ENCODE data around the gene SLC35B1. TPM values are rescaled to one million over a fixed set of nuclear protein-coding genes. Genes with fewer than 3 reads are reported as not detected.
"Not testable (repeated sequence)": the region's sequence is repeated elsewhere in the genome, so short reads cannot be mapped to it uniquely, and the experiment has no call there.

The SLC35B1 gene
- polyA plus RNA-seq, 2 of the 4 experiments (the other 2 are of a cell fraction) = 72.7 to 191 TPM

DNA sequence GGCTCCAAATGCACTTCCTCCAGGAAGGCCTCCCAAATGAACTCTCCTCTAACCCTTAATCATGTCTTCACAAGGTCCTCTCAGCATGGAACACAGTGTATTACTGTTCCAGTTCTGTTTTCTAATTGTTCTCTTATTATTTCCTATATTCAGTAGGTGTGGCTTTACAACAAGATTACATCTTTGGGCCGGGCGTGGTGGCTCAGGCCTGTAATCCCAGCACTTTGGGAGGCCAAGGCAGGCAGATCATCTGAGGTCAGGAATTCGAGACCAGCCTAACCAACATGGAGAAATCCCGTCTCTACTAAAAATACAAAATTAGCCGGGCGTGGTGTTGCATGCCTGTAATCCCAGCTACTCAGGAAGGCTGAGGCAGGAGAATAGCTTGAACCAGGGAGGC is 34.1 kb downstream of the SLC35B1 start:
- FAIRE-seq; ATAC-seq; DNase-seq (ENCODE audit: low read depth in 1 of 2, low spot score in 1 of 2); H3K4me3 ChIP-seq; POLR2A ChIA-PET; H3K9me3 ChIP-seq; H3K4me2 ChIP-seq; H3K27ac ChIP-seq: not testable (repeated sequence)
- CTCF ChIA-PET = interaction anchor here (1.0 to 2.4 kb wide), 3 partner anchors 22 to 117 kb away, joined by 3 to 13 read pairs (median 4); no protein-coding TSS in a partner anchor
- H3K4me1 ChIP-seq = peaks cover 19% of the 10 kb centered on the region
- 92% methylated on average over 6 of the region's 6 CpGs for WGBS (ENCODE audit: missing lambda C conversion rate)

DNA sequence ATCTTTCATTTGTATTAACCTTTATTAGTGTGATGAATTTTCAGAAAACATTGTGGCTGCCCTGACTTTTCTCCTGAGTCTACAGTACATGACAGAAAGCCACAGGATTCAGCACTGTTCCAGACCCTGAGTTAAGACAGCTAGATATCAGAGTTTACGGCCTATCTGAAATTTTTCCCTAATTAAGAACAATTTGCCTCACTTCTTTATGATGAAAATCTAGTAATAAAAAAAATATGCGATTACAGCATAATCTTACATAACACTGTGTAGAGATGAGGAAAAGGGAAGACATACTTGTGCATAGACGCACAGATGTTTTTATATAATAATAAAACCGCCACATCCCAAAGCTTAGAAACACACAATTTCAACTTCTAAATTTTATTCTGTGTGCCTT is 37.1 kb downstream of the SLC35B1 start:
- peaks cover 7% of the 10 kb centered on the region; the same call in 1 of the 3 replicates for H3K4me1 ChIP-seq
- H3K9me3 ChIP-seq = no peaks in the 10 kb centered on the region
- POLR2A ChIA-PET = no interaction called here
- WGBS (ENCODE audit: missing lambda C conversion rate) = 87% methylated on average over 4 of the region's 4 CpGs
- DNase-seq (ENCODE audit: low read depth in 1 of 2, low spot score in 1 of 2) = no peak
- ATAC-seq = no peak
- no peak overlapping the region for H3K4me3 ChIP-seq
- CTCF ChIA-PET = interaction anchor here (0.6 to 2.7 kb wide), 10 partner anchors 18 to 114 kb away, joined by 3 to 15 read pairs (median 3); partner anchors contain the start of gene SLC35B1
- no peak overlapping the region for H3K4me2 ChIP-seq
- no peak for TF ChIP-seq ZNF302 (CRISPR knock-in tag; IDR thresholded peaks at IDR 0.05)
- TF ChIP-seq POLR2AphosphoS2 (conservative IDR thresholded peaks at IDR 0.05; ENCODE audit: low read length) = no peak
- no peak for TF ChIP-seq RFX5 (IDR thresholded peaks at IDR 0.05)
- TF ChIP-seq ZSCAN20 (CRISPR knock-in tag; IDR thresholded peaks at IDR 0.05) = no peak
- FAIRE-seq = no peak
- H3K27ac ChIP-seq = no peak overlapping the region

DNA sequence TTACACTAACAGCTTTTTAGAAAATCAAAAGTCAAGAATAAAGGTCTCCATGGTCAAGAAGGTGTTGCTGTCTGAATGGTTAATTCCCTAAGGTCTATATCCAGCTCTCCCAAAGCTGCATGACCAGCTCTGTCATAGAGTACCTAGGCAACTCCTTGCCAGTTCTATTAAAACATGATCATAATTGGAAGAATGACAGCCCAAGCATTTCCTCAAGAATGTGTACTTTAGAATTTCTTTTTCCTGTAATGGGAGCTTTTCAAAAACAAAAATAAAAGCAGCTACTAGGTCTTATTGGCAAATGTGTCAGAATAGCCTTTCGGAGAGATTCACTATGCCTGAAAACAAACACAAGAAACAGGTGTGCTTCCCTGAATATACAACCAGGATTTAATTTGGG is 37.8 kb downstream of the SLC35B1 start:
- ATAC-seq (no peak), DNase-seq (ENCODE audit: low read depth in 1 of 2, low spot score in 1 of 2) (no peak), FAIRE-seq (no peak)
- TF ChIP-seq JUN (IDR thresholded peaks at IDR 0.05) (no peak), CEBPB (IDR thresholded peaks at IDR 0.05) (no peak), TFCP2L1 (CRISPR knock-in tag; IDR thresholded peaks at IDR 0.05) (no peak), POLR2A (IDR thresholded peaks at IDR 0.05; ENCODE audit: low read length) (no peak)
- TF ChIP-seq, protein P1, sequence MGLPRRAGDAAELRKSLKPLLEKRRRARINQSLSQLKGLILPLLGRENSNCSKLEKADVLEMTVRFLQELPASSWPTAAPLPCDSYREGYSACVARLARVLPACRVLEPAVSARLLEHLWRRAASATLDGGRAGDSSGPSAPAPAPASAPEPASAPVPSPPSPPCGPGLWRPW (IDR thresholded peaks at IDR 0.05) = no peak
- WGBS (ENCODE audit: missing lambda C conversion rate) = 96% methylated on average over 1 of the region's 1 CpG
- Histone ChIP-seq H3K4me1 (peaks cover 1% of the 10 kb centered on the region; the same call in 1 of the 3 replicates), H3K9me3 (no peaks in the 10 kb centered on the region), H3K27ac (no peak overlapping the region), H3K4me2 (no peak overlapping the region), H3K4me3 (no peak overlapping the region)
- ChIA-PET CTCF (interaction anchor here (0.5 to 2.3 kb wide), 9 partner anchors 14 to 628 kb away, joined by 3 to 15 read pairs (median 3); no protein-coding TSS in a partner anchor), POLR2A (no interaction called here)

DNA sequence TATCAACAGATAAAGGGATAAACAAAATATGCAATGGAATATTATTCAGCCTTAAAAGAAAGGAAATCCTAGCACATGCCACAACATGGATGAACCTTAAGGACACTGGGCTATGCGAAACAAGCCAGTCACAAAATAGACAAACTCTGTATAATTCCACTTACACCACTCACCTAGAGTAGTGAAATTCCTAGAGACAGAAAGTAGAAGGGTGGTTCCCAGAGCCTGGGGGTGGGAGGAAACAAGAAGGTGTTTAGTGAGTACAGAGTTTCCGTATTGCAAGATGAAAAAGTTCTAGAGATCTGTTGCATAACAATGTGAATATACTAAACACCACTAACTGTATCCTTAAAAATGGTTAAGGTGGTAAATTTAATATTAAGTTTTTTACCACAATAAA is 39.9 kb downstream of the SLC35B1 start:
- no peak for ATAC-seq
- no peak for TF ChIP-seq KDM5A (IDR thresholded peaks at IDR 0.05)
- TF ChIP-seq ZSCAN20 (CRISPR knock-in tag; IDR thresholded peaks at IDR 0.05) = no peak
- TF ChIP-seq CBX2 (IDR thresholded peaks at IDR 0.05; ENCODE audit: borderline replicate concordance, low read depth) = no peak
- TF ChIP-seq ZC3H11A (IDR thresholded peaks at IDR 0.05) = no peak; the same call in 1 of the 2 replicates
- no peak for TF ChIP-seq TP53 (CRISPR knock-in tag; IDR thresholded peaks at IDR 0.05)
- no peak for TF ChIP-seq HOXB5 (CRISPR knock-in tag; IDR thresholded peaks at IDR 0.05)
- no peak for TF ChIP-seq CBX8 (IDR thresholded peaks at IDR 0.05)
- TF ChIP-seq, protein P2, sequence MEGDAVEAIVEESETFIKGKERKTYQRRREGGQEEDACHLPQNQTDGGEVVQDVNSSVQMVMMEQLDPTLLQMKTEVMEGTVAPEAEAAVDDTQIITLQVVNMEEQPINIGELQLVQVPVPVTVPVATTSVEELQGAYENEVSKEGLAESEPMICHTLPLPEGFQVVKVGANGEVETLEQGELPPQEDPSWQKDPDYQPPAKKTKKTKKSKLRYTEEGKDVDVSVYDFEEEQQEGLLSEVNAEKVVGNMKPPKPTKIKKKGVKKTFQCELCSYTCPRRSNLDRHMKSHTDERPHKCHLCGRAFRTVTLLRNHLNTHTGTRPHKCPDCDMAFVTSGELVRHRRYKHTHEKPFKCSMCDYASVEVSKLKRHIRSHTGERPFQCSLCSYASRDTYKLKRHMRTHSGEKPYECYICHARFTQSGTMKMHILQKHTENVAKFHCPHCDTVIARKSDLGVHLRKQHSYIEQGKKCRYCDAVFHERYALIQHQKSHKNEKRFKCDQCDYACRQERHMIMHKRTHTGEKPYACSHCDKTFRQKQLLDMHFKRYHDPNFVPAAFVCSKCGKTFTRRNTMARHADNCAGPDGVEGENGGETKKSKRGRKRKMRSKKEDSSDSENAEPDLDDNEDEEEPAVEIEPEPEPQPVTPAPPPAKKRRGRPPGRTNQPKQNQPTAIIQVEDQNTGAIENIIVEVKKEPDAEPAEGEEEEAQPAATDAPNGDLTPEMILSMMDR (IDR thresholded peaks at IDR 0.05) = no peak
- TF ChIP-seq JUNB (IDR thresholded peaks at IDR 0.05) = no peak
- TF ChIP-seq FOSL2 (IDR thresholded peaks at IDR 0.05) = no peak
- no peak for TF ChIP-seq FOSL2 (CRISPR knock-in tag; IDR thresholded peaks at IDR 0.05)
- no peak for TF ChIP-seq FOXS1 (CRISPR knock-in tag; IDR thresholded peaks at IDR 0.05)
- no peak for TF ChIP-seq POLR2AphosphoS2 (conservative IDR thresholded peaks at IDR 0.05; ENCODE audit: low read length)
- TF ChIP-seq, protein P3, sequence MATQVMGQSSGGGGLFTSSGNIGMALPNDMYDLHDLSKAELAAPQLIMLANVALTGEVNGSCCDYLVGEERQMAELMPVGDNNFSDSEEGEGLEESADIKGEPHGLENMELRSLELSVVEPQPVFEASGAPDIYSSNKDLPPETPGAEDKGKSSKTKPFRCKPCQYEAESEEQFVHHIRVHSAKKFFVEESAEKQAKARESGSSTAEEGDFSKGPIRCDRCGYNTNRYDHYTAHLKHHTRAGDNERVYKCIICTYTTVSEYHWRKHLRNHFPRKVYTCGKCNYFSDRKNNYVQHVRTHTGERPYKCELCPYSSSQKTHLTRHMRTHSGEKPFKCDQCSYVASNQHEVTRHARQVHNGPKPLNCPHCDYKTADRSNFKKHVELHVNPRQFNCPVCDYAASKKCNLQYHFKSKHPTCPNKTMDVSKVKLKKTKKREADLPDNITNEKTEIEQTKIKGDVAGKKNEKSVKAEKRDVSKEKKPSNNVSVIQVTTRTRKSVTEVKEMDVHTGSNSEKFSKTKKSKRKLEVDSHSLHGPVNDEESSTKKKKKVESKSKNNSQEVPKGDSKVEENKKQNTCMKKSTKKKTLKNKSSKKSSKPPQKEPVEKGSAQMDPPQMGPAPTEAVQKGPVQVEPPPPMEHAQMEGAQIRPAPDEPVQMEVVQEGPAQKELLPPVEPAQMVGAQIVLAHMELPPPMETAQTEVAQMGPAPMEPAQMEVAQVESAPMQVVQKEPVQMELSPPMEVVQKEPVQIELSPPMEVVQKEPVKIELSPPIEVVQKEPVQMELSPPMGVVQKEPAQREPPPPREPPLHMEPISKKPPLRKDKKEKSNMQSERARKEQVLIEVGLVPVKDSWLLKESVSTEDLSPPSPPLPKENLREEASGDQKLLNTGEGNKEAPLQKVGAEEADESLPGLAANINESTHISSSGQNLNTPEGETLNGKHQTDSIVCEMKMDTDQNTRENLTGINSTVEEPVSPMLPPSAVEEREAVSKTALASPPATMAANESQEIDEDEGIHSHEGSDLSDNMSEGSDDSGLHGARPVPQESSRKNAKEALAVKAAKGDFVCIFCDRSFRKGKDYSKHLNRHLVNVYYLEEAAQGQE (IDR thresholded peaks at IDR 0.05) = no peak
- TF ChIP-seq, protein P4, sequence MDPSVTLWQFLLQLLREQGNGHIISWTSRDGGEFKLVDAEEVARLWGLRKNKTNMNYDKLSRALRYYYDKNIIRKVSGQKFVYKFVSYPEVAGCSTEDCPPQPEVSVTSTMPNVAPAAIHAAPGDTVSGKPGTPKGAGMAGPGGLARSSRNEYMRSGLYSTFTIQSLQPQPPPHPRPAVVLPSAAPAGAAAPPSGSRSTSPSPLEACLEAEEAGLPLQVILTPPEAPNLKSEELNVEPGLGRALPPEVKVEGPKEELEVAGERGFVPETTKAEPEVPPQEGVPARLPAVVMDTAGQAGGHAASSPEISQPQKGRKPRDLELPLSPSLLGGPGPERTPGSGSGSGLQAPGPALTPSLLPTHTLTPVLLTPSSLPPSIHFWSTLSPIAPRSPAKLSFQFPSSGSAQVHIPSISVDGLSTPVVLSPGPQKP (IDR thresholded peaks at IDR 0.05; ENCODE audit: low read depth, low read length) = no peak
- WGBS (ENCODE audit: missing lambda C conversion rate) = 90% methylated on average over 2 of the region's 2 CpGs
- no peaks in the 10 kb centered on the region for H3K4me1 ChIP-seq
- no peak for FAIRE-seq
- H3K27ac ChIP-seq = no peak overlapping the region
- ChIA-PET CTCF (interaction anchor here (1.6 kb wide), 1 partner anchor 9 kb away, joined by 3 read pairs; no protein-coding TSS in a partner anchor), POLR2A (no interaction called here)
- no peaks in the 10 kb centered on the region for H3K9me3 ChIP-seq
- no peak overlapping the region for H3K4me3 ChIP-seq
- H3K4me2 ChIP-seq = no peak overlapping the region
- DNase-seq (ENCODE audit: low read depth in 1 of 2, low spot score in 1 of 2) = no peak

All from A549 (cell line).